Activated T-cell treated with anti-CD3 and anti-CD28 coated beads, Interleukin-2, amount 50 U/mL, for 4 hours (primary cell): ENCODE measurements around the gene EPN1. TPM values are rescaled to one million over a fixed set of nuclear protein-coding genes. Genes with fewer than 3 reads are reported as not detected.

ENCODE experiments used
- ATAC-seq, 2 donors: fragments of 200-7000 bp; cut with Tn5 transposase; one replicate each; pipeline ENCODE4 v1.10.0; 2021
- DNase-seq: peaks from one replicate; pipeline ENCODE4 v3.0.0-alpha.2; 2020
- H3K27me3 Mint-ChIP-seq: one replicate; pipeline ENCODE4 v1.8.0; 2021; ENCODE audit warnings: low read depth, mixed read lengths
- H3K36me3 Mint-ChIP-seq: one replicate; pipeline ENCODE4 v1.8.0; 2022; ENCODE audit warnings: mixed read lengths; ENCODE audit not compliant: insufficient read depth
- H3K4me1 Mint-ChIP-seq: one replicate; pipeline ENCODE4 v1.8.0; 2021; ENCODE audit warnings: low read depth, mixed read lengths
- H3K4me3 Mint-ChIP-seq: one replicate; pipeline ENCODE4 v1.8.0; 2021; ENCODE audit warnings: mild to moderate bottlenecking, moderate library complexity, mixed read lengths
- H3K9me3 Mint-ChIP-seq: one replicate; pipeline ENCODE4 v1.8.0; 2021; ENCODE audit warnings: mixed read lengths
- total RNA-seq, 3 donors: library from RNA; stranded (reverse); gene quantifications; one replicate each; pipeline ENCODE4 v1.2.1, GENCODE V29; 2021

The EPN1 gene
- total RNA-seq, 3 donors from 2014 or later = 55.0 to 61.4 (median 55.2) TPM

GRCh38 chr19:55650602-55651230 is 24.3 kb upstream of the EPN1 start:
- Mint-ChIP-seq H3K9me3 (no peaks in the 10 kb centered on the region), H3K27me3 (no peaks in the 10 kb centered on the region), H3K36me3 (peaks cover 5% of the 10 kb centered on the region), H3K4me1 (peaks cover 34% of the 10 kb centered on the region), H3K4me3 (peak overlapping the region; percentile 33)
- DNase-seq (no peak), ATAC-seq (no peak)

DNA sequence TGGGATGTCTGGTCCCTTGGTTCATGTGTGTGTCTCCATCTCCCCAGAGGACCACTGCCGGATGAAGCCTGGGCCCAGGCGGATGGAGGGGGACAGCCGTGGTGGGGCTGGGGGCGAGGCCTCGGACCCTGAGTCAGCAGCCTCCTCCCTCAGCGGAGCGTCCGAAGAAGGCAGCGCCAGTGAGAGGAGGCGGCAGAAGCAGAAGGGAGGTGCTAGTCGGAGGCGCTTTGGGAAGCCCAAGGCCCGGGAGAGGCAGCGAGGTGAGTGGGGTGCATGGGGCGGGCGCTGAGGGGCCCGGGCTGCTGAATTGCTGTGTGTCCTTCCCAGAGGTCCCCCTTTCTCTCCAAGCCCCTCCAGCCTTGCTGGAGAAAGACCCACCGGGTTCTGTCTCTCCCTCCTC is 23.8 kb upstream of the EPN1 start:
- ATAC-seq (no peak), DNase-seq (no peak)
- H3K36me3 Mint-ChIP-seq = peaks cover 10% of the 10 kb centered on the region
- H3K27me3 Mint-ChIP-seq = no peaks in the 10 kb centered on the region
- H3K9me3 Mint-ChIP-seq = no peaks in the 10 kb centered on the region
- H3K4me3 Mint-ChIP-seq = peak overlapping the region; percentile 33
- H3K4me1 Mint-ChIP-seq = peaks cover 38% of the 10 kb centered on the region

DNA sequence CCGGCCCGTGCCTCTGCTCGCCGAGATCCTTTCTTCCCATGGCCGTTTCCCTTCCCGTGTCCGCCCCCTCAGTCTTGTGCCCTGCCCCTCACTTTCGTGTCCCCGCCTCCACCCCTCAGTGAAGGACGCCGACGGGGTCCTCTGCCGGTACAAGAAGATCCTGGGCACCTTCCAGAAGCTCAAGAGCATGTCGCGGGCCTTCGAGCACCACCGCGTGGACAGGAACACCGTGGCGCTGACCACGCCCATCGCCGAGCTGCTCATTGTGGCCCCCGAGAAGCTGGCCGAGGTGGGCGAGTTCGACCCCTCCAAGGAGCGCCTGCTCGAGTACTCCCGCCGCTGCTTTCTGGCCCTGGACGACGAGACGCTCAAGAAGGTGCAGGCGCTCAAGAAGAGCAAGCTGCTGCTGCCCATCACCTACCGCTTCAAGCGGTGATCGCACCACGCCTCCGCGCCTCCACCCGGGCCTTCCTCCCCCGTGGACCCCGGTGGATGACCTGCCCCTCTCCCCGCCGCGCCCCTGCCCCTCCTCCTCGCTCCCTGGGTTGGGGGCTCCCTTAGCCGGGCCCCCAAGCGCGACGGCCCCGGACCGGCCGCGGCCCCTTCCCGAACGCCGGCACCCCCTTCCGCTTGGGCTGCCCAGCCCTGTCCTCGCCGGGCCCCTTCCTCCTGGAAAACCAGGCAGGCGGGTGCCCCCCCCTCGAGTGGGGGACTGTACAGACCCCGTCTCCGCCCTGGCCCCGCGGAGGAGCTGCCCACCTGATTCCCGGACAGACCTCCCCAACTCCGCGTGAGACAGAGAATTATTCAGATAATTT is 22.5 kb upstream of the EPN1 start:
- no peak overlapping the region for H3K4me3 Mint-ChIP-seq
- H3K27me3 Mint-ChIP-seq = no peaks in the 10 kb centered on the region
- DNase-seq = no peak
- peaks cover 14% of the 10 kb centered on the region for H3K36me3 Mint-ChIP-seq
- H3K9me3 Mint-ChIP-seq = no peaks in the 10 kb centered on the region
- ATAC-seq = no peak
- H3K4me1 Mint-ChIP-seq = peaks cover 37% of the 10 kb centered on the region

DNA sequence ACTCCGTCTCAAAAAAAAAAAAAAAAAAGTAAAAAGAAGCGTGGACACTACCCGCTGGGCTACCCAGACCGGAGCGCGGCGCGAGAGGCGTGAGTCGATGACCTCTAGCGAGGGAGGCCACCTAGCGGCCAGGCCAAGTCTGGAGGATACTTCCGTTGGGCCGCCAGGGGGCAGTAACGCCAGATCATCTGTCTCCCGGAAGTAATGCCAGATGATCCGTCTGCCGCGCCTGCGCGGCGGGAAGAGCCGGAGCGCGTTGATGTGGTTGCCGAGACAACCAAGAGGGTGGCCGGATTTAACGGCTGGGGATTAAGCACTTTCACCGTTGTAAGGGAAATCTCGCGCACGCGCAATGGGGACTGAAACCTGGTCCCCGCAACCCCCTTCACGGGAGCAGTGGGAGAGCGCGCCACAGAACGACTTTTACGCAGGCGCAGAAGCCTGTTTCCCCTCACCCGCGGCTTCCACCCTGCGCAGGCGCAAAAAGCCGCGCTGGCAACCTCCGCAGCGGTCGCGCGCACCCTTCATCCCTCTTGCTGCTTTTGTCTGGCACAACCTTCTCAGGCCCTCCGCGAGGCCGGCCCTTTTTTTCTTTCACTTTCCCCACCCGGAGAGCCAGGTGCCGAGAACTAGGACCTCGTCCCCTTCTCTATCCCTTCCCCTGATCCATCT is 21.2 kb upstream of the EPN1 start:
- Mint-ChIP-seq H3K4me1 (peaks cover 40% of the 10 kb centered on the region), H3K36me3 (peaks cover 19% of the 10 kb centered on the region), H3K4me3 (peak overlapping the region; percentile 91), H3K27me3 (no peaks in the 10 kb centered on the region), H3K9me3 (no peaks in the 10 kb centered on the region)
- peak; percentile 57 to 59 for ATAC-seq
- peak; percentile 99 for DNase-seq

DNA sequence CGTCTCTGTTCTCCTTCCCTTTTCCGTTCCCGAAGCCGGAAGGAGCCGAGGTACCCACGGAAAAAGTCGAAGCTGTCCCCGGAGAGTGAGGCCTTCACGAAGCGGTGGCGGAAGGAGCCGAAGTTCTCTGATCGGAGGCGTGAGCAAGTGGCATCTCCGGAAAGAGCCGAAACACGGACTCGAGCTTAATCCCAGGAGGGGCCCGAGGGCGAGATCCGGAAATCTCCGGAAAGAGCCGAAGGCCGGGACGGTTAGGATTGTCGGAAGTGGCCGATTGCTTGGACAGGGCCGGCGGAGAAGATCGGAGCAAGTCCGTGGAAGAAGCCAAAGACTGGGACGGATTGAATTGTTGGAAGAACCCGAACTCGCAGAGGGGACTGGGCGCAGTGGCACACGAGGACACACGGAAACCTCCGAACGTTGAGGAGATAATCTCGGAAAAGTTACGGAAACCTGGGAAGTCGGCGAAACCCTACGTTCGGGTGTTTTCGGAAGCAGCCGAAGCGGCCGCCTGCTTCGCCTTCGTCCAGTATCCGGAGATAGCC is 20.6 kb upstream of the EPN1 start:
- H3K4me1 Mint-ChIP-seq = peaks cover 39% of the 10 kb centered on the region
- H3K9me3 Mint-ChIP-seq = no peaks in the 10 kb centered on the region
- H3K36me3 Mint-ChIP-seq = peaks cover 21% of the 10 kb centered on the region
- ATAC-seq (peak; percentile 73 to 81), DNase-seq (peak; percentile 97)
- H3K4me3 Mint-ChIP-seq = peak overlapping the region; percentile 91
- H3K27me3 Mint-ChIP-seq = no peaks in the 10 kb centered on the region

DNA sequence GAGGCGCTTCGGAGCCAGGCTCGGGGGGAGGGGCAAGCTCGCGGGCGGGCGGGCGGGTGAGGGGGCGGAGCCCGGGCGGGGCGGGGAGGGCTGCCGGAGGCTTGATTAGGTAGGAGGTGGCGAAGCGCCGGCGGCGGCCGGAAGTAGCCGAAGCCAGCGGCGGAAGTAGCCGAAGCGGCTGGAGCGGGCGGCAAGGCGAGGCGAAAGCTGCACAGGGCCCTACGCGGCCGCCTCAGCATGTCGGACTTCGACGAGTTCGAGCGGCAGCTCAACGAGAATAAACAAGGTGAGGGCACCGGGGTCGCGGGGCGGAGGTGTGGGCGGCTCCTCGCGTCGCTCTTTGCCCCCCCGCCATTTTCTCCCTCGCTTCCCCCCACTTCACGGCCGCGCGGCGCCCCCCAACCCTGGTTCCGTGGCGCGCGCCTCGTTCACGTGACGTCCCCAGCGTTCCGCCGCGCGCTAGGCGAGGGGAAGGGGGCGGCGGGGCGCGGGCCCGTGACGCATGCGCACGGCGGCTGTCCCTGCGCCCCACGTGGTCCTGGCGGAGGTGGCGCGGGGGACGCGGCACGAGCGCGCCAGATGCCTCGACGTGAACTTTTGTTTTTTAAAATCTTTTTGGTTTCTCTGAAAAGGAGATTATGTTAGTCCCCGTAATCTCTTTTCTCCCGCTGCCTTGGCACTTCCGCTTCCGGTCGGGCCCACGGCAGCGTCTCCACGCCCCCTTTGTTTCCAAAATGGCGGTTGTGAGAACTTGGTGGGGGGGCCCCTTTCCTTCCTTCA is 20.0 kb upstream of the EPN1 start, which contains the start of gene U2AF2:
Gene U2AF2 (plus strand): TSS at position 168 of the 780 bp plus-strand sequence. CDS start 70 bp downstream, at position 238.
- peak; percentile 53 to 55 for ATAC-seq
- H3K4me1 Mint-ChIP-seq = peaks cover 38% of the 10 kb centered on the region

GRCh38 chr19:55655648-55656040 is 19.4 kb upstream of the EPN1 start:
- ATAC-seq = no peak
- Mint-ChIP-seq H3K36me3 (peaks cover 25% of the 10 kb centered on the region), H3K4me1 (peaks cover 34% of the 10 kb centered on the region), H3K4me3 (peak overlapping the region; percentile 91), H3K27me3 (no peaks in the 10 kb centered on the region), H3K9me3 (no peaks in the 10 kb centered on the region)
- no peak for DNase-seq

More for the DNA sequence above, 20.0 kb upstream of the EPN1 start, which contains the start of gene U2AF2:
- Mint-ChIP-seq H3K27me3 (no peaks in the 10 kb centered on the region), H3K4me3 (peak within 1 kb of the TSS; percentile 91), H3K9me3 (no peaks in the 10 kb centered on the region), H3K36me3 (peaks cover 25% of the 10 kb centered on the region)
- DNase-seq = peak; percentile 98

- H3K36me3 Mint-ChIP-seq = peaks cover 25% of the 10 kb centered on the region
- H3K4me1 Mint-ChIP-seq = peaks cover 31% of the 10 kb centered on the region
- H3K4me3 Mint-ChIP-seq = peak overlapping the region; percentile 91
- no peaks in the 10 kb centered on the region for H3K27me3 Mint-ChIP-seq
- no peaks in the 10 kb centered on the region for H3K9me3 Mint-ChIP-seq
- ATAC-seq = no peak
- no peak for DNase-seq
Measured at GRCh38 chr19:55656552-55656951, 18.5 kb upstream of the EPN1 start.

DNA sequence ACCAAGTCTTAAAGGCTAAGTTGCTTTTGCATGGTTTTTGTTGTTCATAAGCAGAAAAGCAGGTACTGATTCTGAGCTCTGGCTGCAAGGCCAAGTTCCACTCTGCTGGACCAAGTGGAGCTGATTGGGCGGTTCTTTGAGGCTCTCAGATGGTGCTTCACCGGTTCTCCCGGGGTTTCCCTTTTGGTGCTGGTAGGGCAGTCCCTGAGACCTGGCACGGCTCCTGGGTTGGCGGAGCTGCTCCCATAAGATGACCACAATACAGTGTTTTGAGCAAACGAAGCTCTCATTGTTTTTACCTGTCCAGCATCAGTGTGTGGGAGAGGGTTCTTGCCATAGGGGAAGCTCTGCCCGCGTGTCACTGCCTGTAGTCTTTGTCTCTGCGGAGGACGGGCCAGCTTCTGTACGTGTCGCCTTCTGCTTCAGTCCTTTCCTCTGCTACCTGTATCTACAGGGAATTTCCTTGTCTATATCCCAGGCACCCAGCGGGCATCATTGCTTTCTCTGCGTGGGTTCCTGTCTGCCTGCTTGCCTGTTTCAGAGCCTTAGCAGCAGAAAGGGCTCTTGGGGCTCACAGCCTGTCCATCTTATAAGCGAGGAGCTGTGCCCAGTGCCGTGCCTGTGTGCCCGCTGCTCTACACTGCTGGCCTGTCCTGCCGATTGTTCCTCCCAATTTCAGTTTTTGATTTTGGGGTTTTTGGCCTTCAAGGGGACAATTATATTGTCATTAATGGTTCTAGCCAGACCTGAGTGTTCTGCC is 17.9 kb upstream of the EPN1 start:
- ATAC-seq = no peak
- peak overlapping the region; percentile 91 for H3K4me3 Mint-ChIP-seq
- H3K36me3 Mint-ChIP-seq = peaks cover 30% of the 10 kb centered on the region
- DNase-seq = no peak
- no peaks in the 10 kb centered on the region for H3K27me3 Mint-ChIP-seq
- H3K4me1 Mint-ChIP-seq = peaks cover 33% of the 10 kb centered on the region
- no peaks in the 10 kb centered on the region for H3K9me3 Mint-ChIP-seq

DNA sequence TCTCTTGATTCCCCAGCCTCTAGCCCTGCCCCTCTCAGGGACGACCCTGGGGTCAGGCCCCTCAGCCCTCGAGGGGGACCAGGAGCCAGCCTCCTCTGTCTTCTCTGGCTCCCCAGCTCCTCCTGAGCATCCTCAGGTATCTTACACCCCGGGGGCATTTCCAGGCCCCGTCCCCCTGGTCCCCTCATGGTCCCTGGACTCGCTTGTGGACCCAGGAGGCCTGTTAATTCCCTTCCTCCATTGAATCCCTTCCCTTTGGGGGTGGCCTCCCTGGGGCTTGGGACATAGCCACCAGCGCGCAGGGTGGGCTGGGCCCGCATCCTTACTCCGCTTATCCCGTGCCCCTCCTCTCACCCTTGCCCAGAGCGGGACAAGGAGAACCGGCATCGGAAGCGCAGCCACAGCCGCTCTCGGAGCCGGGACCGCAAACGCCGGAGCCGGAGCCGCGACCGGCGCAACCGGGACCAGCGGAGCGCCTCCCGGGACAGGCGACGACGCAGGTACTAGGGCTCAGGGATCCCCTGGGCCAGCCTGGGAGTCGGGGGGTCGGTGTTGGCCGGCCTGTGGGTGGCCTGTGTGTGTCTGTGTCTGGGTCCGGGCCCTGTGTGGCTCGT is 16.1 kb upstream of the EPN1 start:
- Mint-ChIP-seq H3K4me1 (peaks cover 35% of the 10 kb centered on the region), H3K4me3 (peak overlapping the region; percentile 8), H3K36me3 (peaks cover 44% of the 10 kb centered on the region), H3K9me3 (no peaks in the 10 kb centered on the region), H3K27me3 (no peaks in the 10 kb centered on the region)
- DNase-seq = no peak
- ATAC-seq = no peak

DNA sequence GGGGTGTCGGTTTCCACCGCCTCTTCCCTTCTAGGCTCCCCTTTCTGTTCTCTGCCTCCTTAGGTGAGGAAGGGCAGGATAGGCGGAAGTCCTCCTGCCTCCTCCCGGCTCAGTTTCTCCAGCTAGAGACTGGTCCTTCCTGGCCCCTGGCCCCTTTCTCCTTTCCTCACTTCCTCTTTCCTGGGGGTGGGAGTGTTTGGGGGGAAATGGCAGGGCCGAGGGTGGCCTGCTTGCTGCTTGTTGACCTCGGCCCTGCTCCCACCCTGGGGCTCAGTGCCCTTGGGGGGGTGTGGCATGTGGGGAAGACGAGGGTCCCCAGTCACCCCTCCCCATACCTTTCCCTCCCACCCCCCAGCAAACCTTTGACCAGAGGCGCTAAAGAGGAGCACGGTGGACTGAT is 15.2 kb upstream of the EPN1 start:
- H3K4me1 Mint-ChIP-seq = peaks cover 35% of the 10 kb centered on the region
- ATAC-seq (no peak), DNase-seq (no peak)
- no peaks in the 10 kb centered on the region for H3K9me3 Mint-ChIP-seq
- H3K4me3 Mint-ChIP-seq = peak overlapping the region; percentile 52
- peaks cover 51% of the 10 kb centered on the region for H3K36me3 Mint-ChIP-seq
- no peaks in the 10 kb centered on the region for H3K27me3 Mint-ChIP-seq

DNA sequence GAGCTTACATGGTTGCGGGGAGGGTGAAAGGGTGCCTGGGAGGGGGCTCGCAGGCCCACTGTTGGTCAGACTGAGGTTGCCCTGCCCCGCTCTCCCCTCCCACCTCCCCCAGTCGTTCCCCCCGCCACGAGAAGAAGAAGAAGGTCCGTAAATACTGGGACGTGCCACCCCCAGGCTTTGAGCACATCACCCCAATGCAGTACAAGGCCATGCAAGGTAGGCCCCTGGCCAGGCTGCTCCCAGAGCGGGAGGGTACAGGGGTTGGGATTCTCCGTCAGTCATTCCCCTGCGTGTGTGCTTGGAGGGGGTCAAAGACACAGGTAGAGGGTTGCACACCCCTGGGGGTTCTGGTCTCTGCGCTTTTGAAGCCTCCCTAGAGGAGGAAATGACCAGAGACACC is 14.6 kb upstream of the EPN1 start:
- Mint-ChIP-seq H3K4me1 (peaks cover 35% of the 10 kb centered on the region), H3K4me3 (no peak overlapping the region), H3K27me3 (no peaks in the 10 kb centered on the region), H3K36me3 (peaks cover 51% of the 10 kb centered on the region), H3K9me3 (no peaks in the 10 kb centered on the region)
- DNase-seq = no peak
- no peak for ATAC-seq

- H3K27me3 Mint-ChIP-seq = no peaks in the 10 kb centered on the region
- H3K4me3 Mint-ChIP-seq = no peak overlapping the region
- H3K4me1 Mint-ChIP-seq = peaks cover 33% of the 10 kb centered on the region
- peaks cover 47% of the 10 kb centered on the region for H3K36me3 Mint-ChIP-seq
- DNase-seq = no peak
- ATAC-seq = no peak
- H3K9me3 Mint-ChIP-seq = no peaks in the 10 kb centered on the region
Measured at GRCh38 chr19:55660991-55661390, 14.0 kb upstream of the EPN1 start.
